GM23248 (cell line): Measurements from ENCODE around the gene ATP10A.

Source experiments
- EZH2 ChIP-seq: fragments of 200-600 bp; sonication (generic); IDR thresholded peaks from 2 replicates; pipeline ENCODE4 v1.6.1; 2018; ENCODE audit warnings: antibody characterized with exemption, mild to moderate bottlenecking; ENCODE audit not compliant: insufficient read depth, poor library complexity, severe bottlenecking
- EZH2phosphoT487 ChIP-seq: fragments of 200-600 bp; sonication (generic); IDR thresholded peaks from 2 replicates; pipeline ENCODE4 v1.6.1; 2018; ENCODE audit warnings: antibody characterized with exemption, moderate library complexity, mild to moderate bottlenecking, low read depth; ENCODE audit not compliant: insufficient read depth

DNA sequence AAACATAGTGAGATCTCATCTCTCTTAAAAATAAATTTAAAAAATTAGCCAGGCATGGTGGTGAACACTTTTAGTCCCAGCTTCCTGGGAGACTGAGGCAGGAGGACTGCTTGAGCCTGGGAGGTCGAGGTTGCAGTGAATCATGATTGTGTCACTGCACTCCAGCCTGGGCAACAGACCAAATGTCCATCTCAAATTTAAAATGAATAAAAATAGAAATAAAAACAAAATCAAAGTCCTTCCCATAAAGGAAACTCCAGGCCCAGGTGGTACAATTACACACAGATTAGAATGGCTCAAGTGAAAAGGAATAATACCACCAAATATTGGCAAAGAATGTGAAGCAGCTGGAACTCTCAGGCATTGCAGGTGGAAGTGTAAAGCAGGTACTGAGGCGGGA, 19.3 kb upstream of the ATP10A start:
- TF ChIP-seq EZH2 = no peak
- no peak for TF ChIP-seq EZH2phosphoT487
